GM12892 (cell line): Measurements from ENCODE around the gene MEG3.

ENCODE experiments used
- POLR2A ChIP-seq: IDR thresholded peaks from 2 replicates; pipeline ENCODE4 v1.6.1; 2011; ENCODE audit warnings: low read depth, low read length, control low read depth
- POLR2AphosphoS5 ChIP-seq: IDR thresholded peaks from 2 replicates; pipeline ENCODE4 v1.6.1; 2011; ENCODE audit warnings: low read depth, low read length, control low read depth
- TAF1 ChIP-seq: IDR thresholded peaks from 2 replicates; pipeline ENCODE4 v1.6.1; 2011; ENCODE audit warnings: low read depth, mild to moderate bottlenecking, control low read depth, low read length, borderline replicate concordance

DNA sequence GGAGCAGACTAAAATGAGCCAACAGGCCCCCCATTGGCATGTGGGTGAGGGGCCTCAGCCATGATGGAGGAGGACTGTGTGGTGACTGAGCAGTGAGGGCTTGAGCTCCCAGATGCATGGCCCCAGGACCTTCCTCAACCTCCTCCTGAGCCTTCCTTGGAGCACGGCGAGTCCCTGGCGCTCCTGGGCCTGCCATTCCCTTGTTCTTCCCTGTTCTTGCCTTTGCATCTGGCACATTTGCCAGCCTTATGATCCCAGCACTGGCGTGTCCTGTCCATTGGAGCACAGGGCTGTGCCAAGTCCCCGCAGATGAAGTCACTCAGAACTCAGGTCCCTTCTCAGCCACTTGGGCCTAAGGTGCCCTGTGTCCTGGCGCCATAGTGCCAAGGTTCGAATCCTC is 40.3 kb upstream of the MEG3 start:
- TF ChIP-seq POLR2A (no peak), TAF1 (no peak), POLR2AphosphoS5 (no peak)
